HepG2 (cell line): ENCODE results near the gene ANGPTL2. TPM values are rescaled to one million over a fixed set of nuclear protein-coding genes. Genes with fewer than 3 reads are reported as not detected.

Source experiments
- ATAD3A ChIP-seq: sonication (generic); formaldehyde crosslinking; IDR thresholded peaks from 2 replicates; pipeline ENCODE4 v1.4.0; 2020; ENCODE audit warnings: missing genetic modification reagents
- CENPT ChIP-seq: sonication (generic); formaldehyde crosslinking; IDR thresholded peaks from 2 replicates; pipeline ENCODE4 v1.8.0; 2022; ENCODE audit warnings: low read depth, mild to moderate bottlenecking, moderate library complexity, missing genetic modification reagents
- GABPA ChIP-seq, 2 experiments: IDR thresholded peaks; 2 replicates each; pipeline ENCODE4 v1.6.1; 2011 to 2016; ENCODE audit warnings: low read depth in 2 of 2, low read length in 1 of 2, missing biosample characterization in 1 of 2, missing genetic modification characterization in 1 of 2
- GTF3A ChIP-seq: sonication (generic); formaldehyde crosslinking; conservative IDR thresholded peaks from 2 replicates; pipeline ENCODE4 v1.4.0; 2020; ENCODE audit warnings: mild to moderate bottlenecking, missing genetic modification reagents
- HNRNPH1 ChIP-seq: fragments of 200-400 bp; formaldehyde crosslinking; optimal IDR thresholded peaks from 2 replicates; pipeline ENCODE3; 2017; ENCODE audit warnings: mild to moderate bottlenecking, low read depth, low read length
- IRX3 ChIP-seq: sonication (generic); formaldehyde crosslinking; IDR thresholded peaks from 2 replicates; pipeline ENCODE4 v1.8.1; 2023; ENCODE audit warnings: mild to moderate bottlenecking, low read depth, missing genetic modification reagents, borderline replicate concordance
- KDM4B ChIP-seq: sonication (generic); formaldehyde crosslinking; IDR thresholded peaks from 2 replicates; pipeline ENCODE4 v1.4.0; 2020; ENCODE audit warnings: missing genetic modification reagents
- MED1 ChIP-seq: sonication (generic); formaldehyde crosslinking; IDR thresholded peaks from 2 replicates; pipeline ENCODE4 v1.4.0; 2020; ENCODE audit warnings: missing genetic modification reagents
- MNT ChIP-seq: fragments of 450-650 bp; IDR thresholded peaks from 2 replicates; pipeline ENCODE4 v1.6.1; 2016
- NAIF1 ChIP-seq: sonication (generic); formaldehyde crosslinking; IDR thresholded peaks from 2 replicates; pipeline ENCODE4 v1.5.0; 2020; ENCODE audit warnings: mild to moderate bottlenecking, missing genetic modification reagents, borderline replicate concordance
- NFE2L2 ChIP-seq: fragments of 150-350 bp; IDR thresholded peaks from 2 replicates; pipeline ENCODE4 v1.6.1; 2014; ENCODE audit warnings: low read length
- NPAS2 ChIP-seq: sonication (generic); formaldehyde crosslinking; IDR thresholded peaks from 2 replicates; pipeline ENCODE4 v1.8.0; 2022; ENCODE audit warnings: mild to moderate bottlenecking, missing genetic modification reagents, borderline replicate concordance
- REL ChIP-seq: sonication (generic); formaldehyde crosslinking; conservative IDR thresholded peaks from 2 replicates; pipeline ENCODE4 v1.8.0; 2022; ENCODE audit warnings: mild to moderate bottlenecking, missing genetic modification reagents, moderate library complexity
- RXRA ChIP-seq: sonication (generic); formaldehyde crosslinking; IDR thresholded peaks from 2 replicates; pipeline ENCODE4 v1.5.1; 2020; ENCODE audit warnings: missing genetic modification reagents
- SIX4 ChIP-seq: sonication (generic); formaldehyde crosslinking; IDR thresholded peaks from 2 replicates; pipeline ENCODE4 v1.4.0; 2020; ENCODE audit warnings: missing genetic modification reagents
- SMC3 ChIP-seq: IDR thresholded peaks from 2 replicates; pipeline ENCODE4 v1.6.1; 2011; ENCODE audit warnings: low read length, improper control_type of control experiment
- SP1 ChIP-seq, 2 experiments: fragments of 450-650 bp in 1 of 2; sonication (generic) in 1 of 2; formaldehyde crosslinking in 1 of 2; IDR thresholded peaks; 2 replicates each; pipeline versions ENCODE4 v1.4.0 to v1.6.1; 2016 to 2020; ENCODE audit warnings: missing genetic modification reagents in 1 of 2
- STAT5B ChIP-seq: sonication (generic); formaldehyde crosslinking; IDR thresholded peaks from 2 replicates; pipeline ENCODE4 v1.4.0; 2020; ENCODE audit warnings: missing genetic modification reagents
- THAP11 ChIP-seq: IDR thresholded peaks from 2 replicates; pipeline ENCODE4 v1.6.1; 2016; ENCODE audit warnings: missing biosample characterization, missing genetic modification reagents
- TSC22D2 ChIP-seq: sonication (generic); formaldehyde crosslinking; IDR thresholded peaks from 2 replicates; pipeline ENCODE4 v1.5.1; 2020; ENCODE audit warnings: missing genetic modification reagents, mild to moderate bottlenecking, borderline replicate concordance
- ZBTB37 ChIP-seq: sonication (generic); formaldehyde crosslinking; IDR thresholded peaks from 2 replicates; pipeline ENCODE4 v1.4.0; 2020; ENCODE audit warnings: mild to moderate bottlenecking, missing genetic modification reagents
- ZFP37 ChIP-seq: sonication (generic); formaldehyde crosslinking; IDR thresholded peaks from 2 replicates; pipeline ENCODE4 v1.4.0; 2020; ENCODE audit warnings: missing genetic modification reagents, borderline replicate concordance
- ZMYM4 ChIP-seq: sonication (generic); formaldehyde crosslinking; IDR thresholded peaks from 2 replicates; pipeline ENCODE4 v1.8.1; 2023; ENCODE audit warnings: mild to moderate bottlenecking, missing genetic modification reagents
- ZNF17 ChIP-seq: sonication (generic); formaldehyde crosslinking; IDR thresholded peaks from 2 replicates; pipeline ENCODE4 v1.5.0; 2020; ENCODE audit warnings: mild to moderate bottlenecking, missing genetic modification reagents
- ZNF432 ChIP-seq: sonication (generic); formaldehyde crosslinking; IDR thresholded peaks from 2 replicates; pipeline ENCODE4 v1.5.0; 2020; ENCODE audit warnings: missing genetic modification reagents, mild to moderate bottlenecking, borderline replicate concordance
- ZNF616 ChIP-seq: sonication (generic); formaldehyde crosslinking; IDR thresholded peaks from 2 replicates; pipeline ENCODE4 v1.5.0; 2020; ENCODE audit warnings: low read depth, mild to moderate bottlenecking, missing genetic modification reagents
- ZNF709 ChIP-seq: sonication (generic); formaldehyde crosslinking; IDR thresholded peaks from 2 replicates; pipeline ENCODE4 v1.5.0; 2020; ENCODE audit warnings: mild to moderate bottlenecking, missing genetic modification reagents
- polyA plus RNA-seq, 8 experiments: library from polyadenylated mRNA; depleted of rRNA in 3 of 8; stranded (reverse) in 7 of 8; unstranded in 1 of 8; fragments of >200 nt; fragmentation: Illumina TruSeq in 4 of 8; extraction: Trizol in 4 of 8; gene quantifications; 2 replicates each; pipeline versions ENCODE4 v1.2.1 to v1.2.3, GENCODE V29; 2011 to 2016; ENCODE audit warnings: low read depth in 4 of 8, missing spikeins in 1 of 8, mixed read lengths in 1 of 8; ENCODE audit not compliant: insufficient read depth in 1 of 8
- total RNA-seq, 5 experiments: library from RNA; depleted of rRNA; stranded (reverse); fragments of >200 nt; fragmentation: Illumina TruSeq; extraction: Trizol; gene quantifications; 2 replicates each; pipeline ENCODE4 v1.2.3, GENCODE V29; 2016; ENCODE audit warnings: low read depth in 1 of 5
- TF ChIP-seq, protein P1 (sequence below): sonication (generic); formaldehyde crosslinking; conservative IDR thresholded peaks from 2 replicates; pipeline ENCODE4 v1.5.0; 2020; ENCODE audit warnings: missing genetic modification reagents

The ANGPTL2 gene
- total and polyA plus RNA-seq, 2 of the 13 experiments (the other 11 are each of a cell fraction or from before 2014, with no cell fraction given): 0.91 to 21.0 TPM

- TF ChIP-seq ZBTB37 (CRISPR knock-in tag) (peak; percentile 70; the same call in 1 of the 2 replicates), HNRNPH1 (no peak), SP1 (IDR thresholded peaks at IDR 0.05) (no peak), SP1 (CRISPR knock-in tag; IDR thresholded peaks at IDR 0.05) (peak; percentile 48; the same call in 1 of the 2 replicates), THAP11 (peak; percentile 72; the same call in 1 of the 2 replicates), CENPT (CRISPR knock-in tag) (0 out of 2 replicates have a peak, but pooled peaks have one; percentile 83), IRX3 (peak; percentile 70; the same call in 1 of the 2 replicates), STAT5B (0 out of 2 replicates have a peak, but pooled peaks have one; percentile 76), GABPA (IDR thresholded peaks at IDR 0.05; ENCODE audit: low read depth, low read length) (no peak), GABPA (CRISPR knock-in tag; IDR thresholded peaks at IDR 0.05; ENCODE audit: low read depth) (peak; percentile 55; the same call in 1 of the 2 replicates), NPAS2 (CRISPR knock-in tag) (peak; percentile 96), GTF3A (no peak), MED1 (CRISPR knock-in tag) (peak; percentile 96), ZNF17 (CRISPR knock-in tag) (peak; percentile 79), SIX4 (CRISPR knock-in tag) (peak; percentile 71), ZMYM4 (CRISPR knock-in tag) (peak; percentile 93), REL (CRISPR knock-in tag) (peak; percentile 85; the same call in 1 of the 2 replicates), ZNF616 (CRISPR knock-in tag) (peak; percentile 98), ZNF432 (CRISPR knock-in tag) (no peak), ZFP37 (CRISPR knock-in tag) (peak; percentile 100), ATAD3A (peak; percentile 73; the same call in 1 of the 2 replicates), MNT (peak; percentile 99), NAIF1 (peak; percentile 89; the same call in 1 of the 2 replicates), TSC22D2 (CRISPR knock-in tag) (peak; percentile 97), SMC3 (peak; percentile 36; the same call in 1 of the 2 replicates), KDM4B (CRISPR knock-in tag) (peak; percentile 84; the same call in 1 of the 2 replicates), ZNF709 (CRISPR knock-in tag) (peak; percentile 99), RXRA (CRISPR knock-in tag) (peak; percentile 96), NFE2L2 (no peak)
- TF ChIP-seq, protein P1, sequence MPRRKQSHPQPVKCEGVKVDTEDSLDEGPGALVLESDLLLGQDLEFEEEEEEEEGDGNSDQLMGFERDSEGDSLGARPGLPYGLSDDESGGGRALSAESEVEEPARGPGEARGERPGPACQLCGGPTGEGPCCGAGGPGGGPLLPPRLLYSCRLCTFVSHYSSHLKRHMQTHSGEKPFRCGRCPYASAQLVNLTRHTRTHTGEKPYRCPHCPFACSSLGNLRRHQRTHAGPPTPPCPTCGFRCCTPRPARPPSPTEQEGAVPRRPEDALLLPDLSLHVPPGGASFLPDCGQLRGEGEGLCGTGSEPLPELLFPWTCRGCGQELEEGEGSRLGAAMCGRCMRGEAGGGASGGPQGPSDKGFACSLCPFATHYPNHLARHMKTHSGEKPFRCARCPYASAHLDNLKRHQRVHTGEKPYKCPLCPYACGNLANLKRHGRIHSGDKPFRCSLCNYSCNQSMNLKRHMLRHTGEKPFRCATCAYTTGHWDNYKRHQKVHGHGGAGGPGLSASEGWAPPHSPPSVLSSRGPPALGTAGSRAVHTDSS (CRISPR knock-in tag): no peak
Observed at GRCh38 chr9:127159325-127159801, 36.9 kb upstream of the ANGPTL2 start (continued).
